K562 (cell line): ENCODE measurements around the gene GNAT1. TPM values are rescaled to one million over a fixed set of nuclear protein-coding genes. Genes with fewer than 3 reads are reported as not detected.

Experiments used
- ATF7 ChIP-seq: fragments of 450-650 bp; IDR thresholded peaks from 2 replicates; pipeline ENCODE4 v1.7.1; 2014; ENCODE audit warnings: mild to moderate bottlenecking, moderate library complexity
- FOXP1 ChIP-seq: sonication (generic); formaldehyde crosslinking; IDR thresholded peaks from 2 replicates; pipeline ENCODE4 v1.8.0; 2022; ENCODE audit warnings: mild to moderate bottlenecking, missing genetic modification reagents
- GABPB1 ChIP-seq: sonication (generic); formaldehyde crosslinking; IDR thresholded peaks from 2 replicates; pipeline ENCODE4 v1.8.0; 2022; ENCODE audit warnings: mild to moderate bottlenecking, missing genetic modification reagents
- HCFC1 ChIP-seq: IDR thresholded peaks from 2 replicates; pipeline ENCODE4 v1.6.1; 2012; ENCODE audit warnings: low read depth, low read length, improper control_type of control experiment
- RBM25 ChIP-seq: fragments of 200-400 bp; formaldehyde crosslinking; IDR thresholded peaks from 2 replicates; pipeline ENCODE4 v1.6.1; 2018; ENCODE audit warnings: low read length, low read depth, moderate library complexity; ENCODE audit not compliant: severe bottlenecking
- ZNF316 ChIP-seq: fragments of 450-650 bp; IDR thresholded peaks from 2 replicates; pipeline ENCODE4 v1.6.1; 2016
- ZNF696 ChIP-seq: fragments of 250-450 bp; sonication (Bioruptor Pico); conservative IDR thresholded peaks from 2 replicates; pipeline ENCODE4 v1.4.0; 2020; ENCODE audit warnings: mild to moderate bottlenecking, moderate library complexity
- ZNF707 ChIP-seq: fragments of 250-450 bp; sonication (Bioruptor Pico); conservative IDR thresholded peaks from 2 replicates; pipeline ENCODE4 v1.8.0; 2022; ENCODE audit warnings: inconsistent platforms, mild to moderate bottlenecking, moderate library complexity
- ZNF766 ChIP-seq: fragments of 200-800 bp; sonication (Bioruptor generic); conservative IDR thresholded peaks from 2 replicates; pipeline ENCODE4 v1.6.1; 2016; ENCODE audit warnings: missing genetic modification characterization, missing compliant biosample characterization
- polyA plus RNA-seq, 8 experiments: library from polyadenylated mRNA; depleted of rRNA in 4 of 8; stranded (reverse) in 5 of 8; unstranded in 3 of 8; fragments of >200 nt; fragmentation: Nextera tagmentation in 2 of 8; fragmentation: Illumina TruSeq in 1 of 8; extraction: Ambion mirVana in 2 of 8; extraction: Trizol in 1 of 8; gene quantifications; 2 replicates each; pipeline versions ENCODE4 v1.2.1 to v1.2.3, GENCODE V29; 2011 to 2014; ENCODE audit warnings: inconsistent platforms in 1 of 8, missing spikeins in 1 of 8
- total RNA-seq, 7 experiments: library from RNA; depleted of rRNA in 6 of 7; stranded (reverse); fragments of >200 nt in 6 of 7; fragmentation: Illumina TruSeq in 2 of 7; extraction: Trizol in 2 of 7; gene quantifications; 2 replicates each; pipeline versions ENCODE4 v1.2.1 to v1.2.3, GENCODE V29; 2011 to 2021; ENCODE audit warnings: low replicate concordance in 1 of 7
- TF ChIP-seq, protein P1 (sequence below), 2 experiments: fragments of 450-650 bp in 1 of 2; sonication (generic) in 1 of 2; formaldehyde crosslinking in 1 of 2; IDR thresholded peaks; 2 replicates each; pipeline versions ENCODE4 v1.7.1 to v1.9.0; 2016 to 2022; ENCODE audit warnings: inconsistent platforms in 1 of 2, mild to moderate bottlenecking in 1 of 2, missing genetic modification reagents in 1 of 2
- TF ChIP-seq, protein P2 (sequence below), 2 experiments: fragments of 450-650 bp in 1 of 2; IDR thresholded peaks; 2 replicates each; pipeline ENCODE4 v1.6.1; 2011 to 2017; ENCODE audit warnings: low read depth in 2 of 2, antibody characterized with exemption in 1 of 2, borderline replicate concordance in 1 of 2, low read length in 1 of 2, mild to moderate bottlenecking in 1 of 2, mixed read lengths in 1 of 2; ENCODE audit not compliant: control insufficient read depth in 1 of 2
- TF ChIP-seq, protein P3 (sequence below): fragments of 450-650 bp; IDR thresholded peaks from 2 replicates; pipeline ENCODE4 v1.6.1; 2017; ENCODE audit warnings: mild to moderate bottlenecking, moderate library complexity

Gene GNAT1
- total and polyA plus RNA-seq, 9 of the 15 experiments (the other 6 are each of a cell fraction or from before 2014, with no cell fraction given) = not detected

DNA sequence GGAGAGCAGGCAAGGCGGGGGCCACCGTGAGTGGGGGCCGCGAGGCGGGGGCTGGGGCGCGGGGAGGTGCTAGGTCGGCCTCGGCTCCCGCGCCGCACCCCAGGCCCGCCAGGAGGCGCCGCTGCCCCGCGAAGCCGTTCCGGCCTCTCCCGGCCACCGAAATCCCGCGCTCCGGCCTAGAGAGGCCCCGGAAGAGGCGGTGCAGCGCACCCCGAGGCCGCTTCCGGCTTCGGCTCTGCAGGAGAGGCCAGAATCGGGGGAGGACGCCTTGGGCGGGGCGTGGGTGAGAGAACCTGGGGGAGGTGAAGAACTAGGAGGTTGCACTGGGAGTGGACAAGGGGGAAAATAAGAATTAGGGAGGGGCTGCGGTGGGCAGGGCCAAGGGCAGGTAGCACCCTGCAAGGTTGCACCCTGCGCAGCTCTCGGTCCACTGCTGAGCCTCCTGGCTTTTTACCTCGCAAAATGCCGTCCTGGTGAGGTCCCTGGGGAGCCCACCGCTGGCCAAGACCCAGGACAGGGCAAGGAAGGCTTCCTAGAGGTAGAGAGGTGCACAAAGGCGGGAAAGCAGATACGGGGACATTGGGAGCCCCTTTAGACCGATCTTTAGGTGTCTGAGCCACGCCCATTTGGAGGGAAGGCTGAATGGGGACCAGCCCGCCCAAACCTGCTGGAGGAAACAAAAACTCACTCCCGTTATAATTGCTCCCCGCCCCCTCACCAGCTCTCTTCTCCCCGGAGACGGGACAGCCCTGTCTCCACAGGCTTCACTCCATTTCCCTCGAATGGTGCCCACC is 36.2 kb downstream of the GNAT1 start (continued):
- TF ChIP-seq RBM25 (no peak), ZNF707 (CRISPR knock-in tag) (no peak), ATF7 (peak; percentile 72; the same call in 1 of the 2 replicates), ZNF766 (no peak), HCFC1 (peak; percentile 72), ZNF696 (CRISPR knock-in tag) (no peak), ZNF316 (no peak), GABPB1 (CRISPR knock-in tag) (peak; percentile 96), FOXP1 (CRISPR knock-in tag) (peak; percentile 44; the same call in 1 of the 2 replicates)
- TF ChIP-seq, protein P1, sequence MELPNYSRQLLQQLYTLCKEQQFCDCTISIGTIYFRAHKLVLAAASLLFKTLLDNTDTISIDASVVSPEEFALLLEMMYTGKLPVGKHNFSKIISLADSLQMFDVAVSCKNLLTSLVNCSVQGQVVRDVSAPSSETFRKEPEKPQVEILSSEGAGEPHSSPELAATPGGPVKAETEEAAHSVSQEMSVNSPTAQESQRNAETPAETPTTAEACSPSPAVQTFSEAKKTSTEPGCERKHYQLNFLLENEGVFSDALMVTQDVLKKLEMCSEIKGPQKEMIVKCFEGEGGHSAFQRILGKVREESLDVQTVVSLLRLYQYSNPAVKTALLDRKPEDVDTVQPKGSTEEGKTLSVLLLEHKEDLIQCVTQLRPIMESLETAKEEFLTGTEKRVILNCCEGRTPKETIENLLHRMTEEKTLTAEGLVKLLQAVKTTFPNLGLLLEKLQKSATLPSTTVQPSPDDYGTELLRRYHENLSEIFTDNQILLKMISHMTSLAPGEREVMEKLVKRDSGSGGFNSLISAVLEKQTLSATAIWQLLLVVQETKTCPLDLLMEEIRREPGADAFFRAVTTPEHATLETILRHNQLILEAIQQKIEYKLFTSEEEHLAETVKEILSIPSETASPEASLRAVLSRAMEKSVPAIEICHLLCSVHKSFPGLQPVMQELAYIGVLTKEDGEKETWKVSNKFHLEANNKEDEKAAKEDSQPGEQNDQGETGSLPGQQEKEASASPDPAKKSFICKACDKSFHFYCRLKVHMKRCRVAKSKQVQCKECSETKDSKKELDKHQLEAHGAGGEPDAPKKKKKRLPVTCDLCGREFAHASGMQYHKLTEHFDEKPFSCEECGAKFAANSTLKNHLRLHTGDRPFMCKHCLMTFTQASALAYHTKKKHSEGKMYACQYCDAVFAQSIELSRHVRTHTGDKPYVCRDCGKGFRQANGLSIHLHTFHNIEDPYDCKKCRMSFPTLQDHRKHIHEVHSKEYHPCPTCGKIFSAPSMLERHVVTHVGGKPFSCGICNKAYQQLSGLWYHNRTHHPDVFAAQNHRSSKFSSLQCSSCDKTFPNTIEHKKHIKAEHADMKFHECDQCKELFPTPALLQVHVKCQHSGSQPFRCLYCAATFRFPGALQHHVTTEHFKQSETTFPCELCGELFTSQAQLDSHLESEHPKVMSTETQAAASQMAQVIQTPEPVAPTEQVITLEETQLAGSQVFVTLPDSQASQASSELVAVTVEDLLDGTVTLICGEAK (IDR thresholded peaks at IDR 0.05) = peak; percentile 95
- TF ChIP-seq, protein P1 (CRISPR knock-in tag; IDR thresholded peaks at IDR 0.05) = no peak
- TF ChIP-seq, protein P2, sequence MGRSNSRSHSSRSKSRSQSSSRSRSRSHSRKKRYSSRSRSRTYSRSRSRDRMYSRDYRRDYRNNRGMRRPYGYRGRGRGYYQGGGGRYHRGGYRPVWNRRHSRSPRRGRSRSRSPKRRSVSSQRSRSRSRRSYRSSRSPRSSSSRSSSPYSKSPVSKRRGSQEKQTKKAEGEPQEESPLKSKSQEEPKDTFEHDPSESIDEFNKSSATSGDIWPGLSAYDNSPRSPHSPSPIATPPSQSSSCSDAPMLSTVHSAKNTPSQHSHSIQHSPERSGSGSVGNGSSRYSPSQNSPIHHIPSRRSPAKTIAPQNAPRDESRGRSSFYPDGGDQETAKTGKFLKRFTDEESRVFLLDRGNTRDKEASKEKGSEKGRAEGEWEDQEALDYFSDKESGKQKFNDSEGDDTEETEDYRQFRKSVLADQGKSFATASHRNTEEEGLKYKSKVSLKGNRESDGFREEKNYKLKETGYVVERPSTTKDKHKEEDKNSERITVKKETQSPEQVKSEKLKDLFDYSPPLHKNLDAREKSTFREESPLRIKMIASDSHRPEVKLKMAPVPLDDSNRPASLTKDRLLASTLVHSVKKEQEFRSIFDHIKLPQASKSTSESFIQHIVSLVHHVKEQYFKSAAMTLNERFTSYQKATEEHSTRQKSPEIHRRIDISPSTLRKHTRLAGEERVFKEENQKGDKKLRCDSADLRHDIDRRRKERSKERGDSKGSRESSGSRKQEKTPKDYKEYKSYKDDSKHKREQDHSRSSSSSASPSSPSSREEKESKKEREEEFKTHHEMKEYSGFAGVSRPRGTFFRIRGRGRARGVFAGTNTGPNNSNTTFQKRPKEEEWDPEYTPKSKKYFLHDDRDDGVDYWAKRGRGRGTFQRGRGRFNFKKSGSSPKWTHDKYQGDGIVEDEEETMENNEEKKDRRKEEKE (IDR thresholded peaks at IDR 0.05; ENCODE audit: borderline replicate concordance in 1 of 2, control insufficient read depth in 1 of 2, low read depth in 2 of 2, low read length in 1 of 2) = peak in 1 of 2 experiments; percentile 91; a peak in 2 of 4 replicates
- TF ChIP-seq, protein P3, sequence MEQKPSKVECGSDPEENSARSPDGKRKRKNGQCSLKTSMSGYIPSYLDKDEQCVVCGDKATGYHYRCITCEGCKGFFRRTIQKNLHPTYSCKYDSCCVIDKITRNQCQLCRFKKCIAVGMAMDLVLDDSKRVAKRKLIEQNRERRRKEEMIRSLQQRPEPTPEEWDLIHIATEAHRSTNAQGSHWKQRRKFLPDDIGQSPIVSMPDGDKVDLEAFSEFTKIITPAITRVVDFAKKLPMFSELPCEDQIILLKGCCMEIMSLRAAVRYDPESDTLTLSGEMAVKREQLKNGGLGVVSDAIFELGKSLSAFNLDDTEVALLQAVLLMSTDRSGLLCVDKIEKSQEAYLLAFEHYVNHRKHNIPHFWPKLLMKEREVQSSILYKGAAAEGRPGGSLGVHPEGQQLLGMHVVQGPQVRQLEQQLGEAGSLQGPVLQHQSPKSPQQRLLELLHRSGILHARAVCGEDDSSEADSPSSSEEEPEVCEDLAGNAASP = no peak
